NCI-H1436 (cell line): ENCODE results near the gene CSNK1G1.
"Not testable (repeated sequence)": the region's sequence is repeated elsewhere in the genome, so short reads cannot be mapped to it uniquely, and the experiment has no call there.

ENCODE experiments used
- DNase-seq: peaks from one replicate; lab custom pipeline; 2025; lab: John Stamatoyannopoulos, UW

The CSNK1G1 gene

GRCh38 chr15:64349375-64349774 is 6.6 kb downstream of the CSNK1G1 start:
- no peak for DNase-seq

GRCh38 chr15:64348455-64348854 is 7.5 kb downstream of the CSNK1G1 start:
- no peak for DNase-seq

- DNase-seq = not testable (repeated sequence)
Observed at GRCh38 chr15:64346242-64346641, 9.7 kb downstream of the CSNK1G1 start.

- DNase-seq = no peak
Observed at GRCh38 chr15:64344651-64345294, 11.2 kb downstream of the CSNK1G1 start.

- DNase-seq = no peak
Observed at GRCh38 chr15:64343841-64344240, 12.1 kb downstream of the CSNK1G1 start.

- no peak for DNase-seq
Observed at GRCh38 chr15:64343222-64343621, 12.8 kb downstream of the CSNK1G1 start.

- DNase-seq = no peak
Observed at GRCh38 chr15:64341961-64342360, 14.0 kb downstream of the CSNK1G1 start.

- no peak for DNase-seq
Observed at GRCh38 chr15:64340355-64340754, 15.6 kb downstream of the CSNK1G1 start.

- DNase-seq = no peak
Observed at GRCh38 chr15:64337761-64338160, 18.2 kb downstream of the CSNK1G1 start.

GRCh38 chr15:64333986-64334929 is 21.7 kb downstream of the CSNK1G1 start:
- no peak for DNase-seq

GRCh38 chr15:64333516-64333915 is 22.5 kb downstream of the CSNK1G1 start:
- DNase-seq = no peak

- DNase-seq = not testable (repeated sequence)
Observed at GRCh38 chr15:64331668-64332067, 24.3 kb downstream of the CSNK1G1 start.

GRCh38 chr15:64326975-64327374 is 29.0 kb downstream of the CSNK1G1 start:
- DNase-seq = not testable (repeated sequence)

GRCh38 chr15:64326458-64326857 is 29.5 kb downstream of the CSNK1G1 start:
- not testable (repeated sequence) for DNase-seq

GRCh38 chr15:64324165-64324877 is 31.7 kb downstream of the CSNK1G1 start:
- no peak for DNase-seq

- no peak for DNase-seq
Observed at GRCh38 chr15:64315216-64315615, 40.8 kb downstream of the CSNK1G1 start.

- no peak for DNase-seq
Observed at GRCh38 chr15:64314456-64314855, 41.5 kb downstream of the CSNK1G1 start.

GRCh38 chr15:64311566-64311965 is 44.4 kb downstream of the CSNK1G1 start:
- no peak for DNase-seq

GRCh38 chr15:64310036-64310435 is 45.9 kb downstream of the CSNK1G1 start:
- no peak for DNase-seq

- DNase-seq = no peak
Observed at GRCh38 chr15:64305261-64305660, 50.7 kb downstream of the CSNK1G1 start.

- no peak for DNase-seq
Observed at GRCh38 chr15:64289550-64289949, 66.4 kb downstream of the CSNK1G1 start.

GRCh38 chr15:64288999-64289398 is 67.0 kb downstream of the CSNK1G1 start:
- no peak for DNase-seq

- no peak for DNase-seq
Observed at GRCh38 chr15:64288577-64288976, 67.4 kb downstream of the CSNK1G1 start.
